ENCODE data around the gene PLA2G4C. TPM values are rescaled to one million over a fixed set of nuclear protein-coding genes. Genes with fewer than 3 reads are reported as not detected.

The PLA2G4C gene
- total and polyA plus RNA-seq, 9 donors, result 2.9 to 32.0 (median 4.9) TPM

DNA sequence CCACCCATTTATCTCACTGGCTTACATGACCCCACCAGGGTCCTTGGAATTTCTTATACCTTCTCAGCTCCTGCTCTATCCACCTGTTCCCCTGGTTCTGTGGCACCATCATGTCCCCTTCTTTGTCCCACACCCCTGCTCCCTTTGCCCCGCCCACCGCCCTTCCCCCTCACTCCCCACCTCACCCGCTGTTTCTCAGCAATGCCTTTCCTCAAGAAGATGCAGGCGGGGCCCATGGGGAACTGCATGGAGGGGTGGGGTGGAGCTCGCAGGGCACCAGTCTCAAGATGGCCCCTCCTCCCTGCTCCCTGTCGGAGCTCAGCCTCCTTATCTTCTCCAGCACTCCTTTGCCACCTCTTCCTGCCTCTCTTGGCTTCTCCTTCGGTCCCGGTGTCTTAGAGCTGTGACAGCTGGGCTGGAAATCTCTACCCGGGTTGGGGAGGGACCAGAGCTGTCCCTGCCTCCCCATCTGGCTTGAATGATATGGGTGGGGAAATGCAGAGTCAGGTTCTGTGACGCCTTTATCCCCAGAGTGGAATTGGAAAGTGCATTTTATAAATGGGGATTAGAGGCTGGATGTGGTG is 66.8 kb downstream of the PLA2G4C start, which contains the start of gene CABP5:
TSS of gene CABP5 (minus strand) at position 405 of the 584 bp plus-strand sequence. CDS start at position 248, 157 bp downstream.
- H3K27me3 ChIP-seq, result no peaks in the 10 kb centered on the region
- 75 to 82% (median 81%) methylated on average over 10 of the region's 10 CpGs for WGBS, 3 donors
- DNase-seq, result no peak
- H3K4me1 ChIP-seq (ENCODE audit: insufficient read depth), result no peaks in the 10 kb centered on the region
- TF ChIP-seq, protein P1, sequence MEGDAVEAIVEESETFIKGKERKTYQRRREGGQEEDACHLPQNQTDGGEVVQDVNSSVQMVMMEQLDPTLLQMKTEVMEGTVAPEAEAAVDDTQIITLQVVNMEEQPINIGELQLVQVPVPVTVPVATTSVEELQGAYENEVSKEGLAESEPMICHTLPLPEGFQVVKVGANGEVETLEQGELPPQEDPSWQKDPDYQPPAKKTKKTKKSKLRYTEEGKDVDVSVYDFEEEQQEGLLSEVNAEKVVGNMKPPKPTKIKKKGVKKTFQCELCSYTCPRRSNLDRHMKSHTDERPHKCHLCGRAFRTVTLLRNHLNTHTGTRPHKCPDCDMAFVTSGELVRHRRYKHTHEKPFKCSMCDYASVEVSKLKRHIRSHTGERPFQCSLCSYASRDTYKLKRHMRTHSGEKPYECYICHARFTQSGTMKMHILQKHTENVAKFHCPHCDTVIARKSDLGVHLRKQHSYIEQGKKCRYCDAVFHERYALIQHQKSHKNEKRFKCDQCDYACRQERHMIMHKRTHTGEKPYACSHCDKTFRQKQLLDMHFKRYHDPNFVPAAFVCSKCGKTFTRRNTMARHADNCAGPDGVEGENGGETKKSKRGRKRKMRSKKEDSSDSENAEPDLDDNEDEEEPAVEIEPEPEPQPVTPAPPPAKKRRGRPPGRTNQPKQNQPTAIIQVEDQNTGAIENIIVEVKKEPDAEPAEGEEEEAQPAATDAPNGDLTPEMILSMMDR (IDR thresholded peaks at IDR 0.05), result no peak
- TF ChIP-seq POLR2A (IDR thresholded peaks at IDR 0.05), result no peak
- no peak for TF ChIP-seq EP300 (IDR thresholded peaks at IDR 0.05)
- no peaks in the 10 kb centered on the region for H3K36me3 ChIP-seq
- H3K27ac ChIP-seq, result no peak within 1 kb of the TSS
- H3K4me3 ChIP-seq, result no peak within 1 kb of the TSS
- no peaks in the 10 kb centered on the region for H3K9me3 ChIP-seq
- intact Hi-C loops (cut with DNase I), result no loop called here

DNA sequence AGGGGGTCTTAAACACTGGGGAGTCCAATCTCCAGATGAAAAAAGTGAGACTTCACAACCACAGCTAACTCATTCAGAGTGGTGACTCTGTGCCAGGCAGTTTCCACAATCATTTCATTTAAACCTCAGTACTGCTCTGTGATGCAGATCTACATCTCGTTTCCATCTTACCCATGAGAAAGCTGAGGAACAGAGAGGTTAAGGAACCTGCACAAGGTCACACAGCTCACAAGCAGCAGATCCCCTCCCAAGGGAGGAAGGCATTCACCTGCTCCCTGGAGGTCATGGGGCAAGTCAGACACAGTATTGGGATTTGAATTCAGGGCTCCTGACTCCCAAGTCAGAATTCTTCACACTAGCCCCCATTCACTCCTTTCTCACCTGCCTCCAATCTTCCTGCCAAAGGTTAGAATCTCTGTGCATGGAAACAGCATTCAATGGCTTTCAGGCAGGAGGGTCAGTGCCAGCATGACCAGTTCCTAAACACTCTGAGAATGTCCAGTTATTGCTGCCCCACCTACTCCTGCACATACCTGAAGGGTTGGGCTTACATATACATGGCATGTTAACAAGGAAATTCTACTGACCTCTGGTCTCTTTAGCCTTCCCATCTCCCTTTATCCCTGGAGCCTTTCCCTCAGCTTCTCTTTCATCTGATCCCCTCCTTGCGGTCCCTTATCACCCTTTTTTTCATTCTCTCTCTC is 68.6 kb downstream of the PLA2G4C start:
- DNase-seq, result no peak
- TF ChIP-seq, protein P1 (IDR thresholded peaks at IDR 0.05), result no peak
- TF ChIP-seq POLR2A (IDR thresholded peaks at IDR 0.05) (no peak), EP300 (IDR thresholded peaks at IDR 0.05) (no peak)
- intact Hi-C loops (cut with DNase I), result no loop called here
- Histone ChIP-seq H3K27ac (no peak overlapping the region), H3K4me1 (ENCODE audit: insufficient read depth) (no peaks in the 10 kb centered on the region), H3K9me3 (no peaks in the 10 kb centered on the region), H3K4me3 (no peak overlapping the region), H3K27me3 (no peaks in the 10 kb centered on the region), H3K36me3 (no peaks in the 10 kb centered on the region)
- 36 to 70% (median 49%) methylated on average over 2 of the region's 2 CpGs for WGBS, 3 donors

DNA sequence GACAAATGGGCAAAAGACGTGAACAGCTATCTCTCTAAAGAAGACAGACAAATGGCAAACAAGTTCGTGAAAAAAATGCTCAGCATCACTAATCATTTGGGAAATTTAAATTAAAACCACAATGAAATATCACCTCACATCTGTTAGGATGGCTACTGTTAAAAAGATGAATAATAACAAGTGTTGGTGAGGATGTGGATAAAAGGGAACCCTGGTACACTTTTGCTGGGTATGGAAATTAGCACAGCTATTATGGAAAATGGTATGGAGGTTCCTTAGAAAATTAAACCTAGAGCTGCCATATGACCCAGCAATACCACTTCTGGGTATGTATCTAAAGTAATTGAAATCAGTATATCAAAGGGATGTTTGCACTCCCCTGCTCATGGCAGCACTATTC is 73.9 kb downstream of the PLA2G4C start:
- no peaks in the 10 kb centered on the region for H3K27me3 ChIP-seq
- no peaks in the 10 kb centered on the region for H3K4me1 ChIP-seq (ENCODE audit: insufficient read depth)
- no peaks in the 10 kb centered on the region for H3K9me3 ChIP-seq
- WGBS, 3 donors, result 85 to 96% (median 88%) methylated on average over 2 of the region's 2 CpGs
- no peak overlapping the region for H3K4me3 ChIP-seq
- no peaks in the 10 kb centered on the region for H3K36me3 ChIP-seq
- H3K27ac ChIP-seq, result no peak overlapping the region
- TF ChIP-seq POLR2A (IDR thresholded peaks at IDR 0.05), result no peak
- TF ChIP-seq EP300 (IDR thresholded peaks at IDR 0.05), result no peak
- TF ChIP-seq, protein P1 (IDR thresholded peaks at IDR 0.05), result no peak
- intact Hi-C loops (cut with DNase I), result no loop called here
- no peak for DNase-seq

DNA sequence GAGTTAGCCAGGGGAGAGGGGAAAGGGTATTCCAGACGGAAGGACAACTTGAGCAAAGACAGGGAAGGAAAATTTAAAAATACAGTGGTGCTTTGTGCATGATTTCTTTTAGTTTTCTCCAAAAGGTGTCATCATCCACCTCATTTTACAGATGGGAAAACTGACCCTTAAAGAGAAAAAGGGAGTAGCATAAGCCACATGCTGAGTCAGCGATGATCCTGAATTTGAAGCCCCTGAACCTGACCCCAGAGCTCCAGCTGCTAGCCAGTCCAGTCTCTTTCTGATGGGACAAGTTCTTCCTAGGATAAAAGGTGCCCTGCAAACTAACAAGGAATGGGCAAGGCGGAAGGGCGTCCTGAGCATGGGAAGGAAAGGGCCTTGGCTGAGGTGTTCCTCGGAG is 77.0 kb downstream of the PLA2G4C start:
- DNase-seq, result no peak
- TF ChIP-seq, protein P1 (IDR thresholded peaks at IDR 0.05), result no peak
- no peak for TF ChIP-seq EP300 (IDR thresholded peaks at IDR 0.05)
- no peak for TF ChIP-seq POLR2A (IDR thresholded peaks at IDR 0.05)
- H3K36me3 ChIP-seq, result no peaks in the 10 kb centered on the region
- H3K27ac ChIP-seq, result no peak overlapping the region
- H3K27me3 ChIP-seq, result no peaks in the 10 kb centered on the region
- no peak overlapping the region for H3K4me3 ChIP-seq
- no peaks in the 10 kb centered on the region for H3K9me3 ChIP-seq
- H3K4me1 ChIP-seq (ENCODE audit: insufficient read depth), result no peaks in the 10 kb centered on the region
- intact Hi-C loops (cut with DNase I), result no loop called here
- 54 to 69% (median 68%) methylated on average over 5 of the region's 5 CpGs for WGBS, 3 donors
